DND-41 (cell line): ENCODE measurements around the gene TBC1D20.

Experiments used
- ATAC-seq: fragments of 200-7000 bp; cut with Tn5 transposase; 3 replicates; pipeline ENCODE4 v1.9.1; 2021; ENCODE audit warnings: low read depth; ENCODE audit not compliant: insufficient read depth
- DNase-seq: peaks from one replicate; pipeline ENCODE4 v3.0.0-alpha.2; 2020
- H2AFZ ChIP-seq: 2 replicates; pipeline ENCODE4 v1.6.0; 2012; ENCODE audit warnings: low read depth, low read length
- H3K27ac ChIP-seq: 2 replicates; pipeline ENCODE4 v1.5.1; 2012; ENCODE audit warnings: low read length, inconsistent platforms
- H3K27me3 ChIP-seq: fragments of 200-600 bp; sonication (generic); 2 replicates; pipeline ENCODE4 v1.6.0; 2012; ENCODE audit warnings: low read length, mild to moderate bottlenecking, inconsistent platforms; ENCODE audit not compliant: insufficient read depth, poor library complexity
- H3K36me3 ChIP-seq: 2 replicates; pipeline ENCODE4 v1.5.1; 2012; ENCODE audit warnings: low read length, inconsistent platforms; ENCODE audit not compliant: insufficient read depth
- H3K4me1 ChIP-seq: 2 replicates; pipeline ENCODE4 v1.5.1; 2012; ENCODE audit warnings: mild to moderate bottlenecking, low read length; ENCODE audit not compliant: insufficient read depth
- H3K4me2 ChIP-seq: 2 replicates; pipeline ENCODE4 v1.6.0; 2012; ENCODE audit warnings: mild to moderate bottlenecking, moderate library complexity, low read length, inconsistent platforms; ENCODE audit not compliant: insufficient read depth
- H3K4me3 ChIP-seq, 2 experiments: fragments of 200-600 bp in 1 of 2; shearing (Covaris generic) in 1 of 2; 2 replicates each; pipeline ENCODE4 v1.5.1; 2012 to 2016; ENCODE audit warnings: inconsistent platforms in 2 of 2, low read length in 2 of 2, mild to moderate bottlenecking in 2 of 2, low read depth in 1 of 2, moderate library complexity in 1 of 2
- H3K79me2 ChIP-seq: 2 replicates; pipeline ENCODE4 v1.6.0; 2012; ENCODE audit warnings: low read length, inconsistent platforms; ENCODE audit not compliant: insufficient read depth
- H3K9ac ChIP-seq: 2 replicates; pipeline ENCODE4 v1.6.0; 2012; ENCODE audit warnings: low read depth, mild to moderate bottlenecking, inconsistent platforms, low read length, moderate library complexity
- H3K9me3 ChIP-seq: 2 replicates; pipeline ENCODE4 v1.5.1; 2012; ENCODE audit warnings: low read length, moderate library complexity, mild to moderate bottlenecking, inconsistent platforms; ENCODE audit not compliant: insufficient read depth, severe bottlenecking
- H4K20me1 ChIP-seq: 2 replicates; pipeline ENCODE4 v1.6.0; 2012; ENCODE audit warnings: low read length; ENCODE audit not compliant: insufficient read depth
- EZH2 ChIP-seq: IDR thresholded peaks from 3 replicates; pipeline ENCODE4 v1.6.1; 2012; ENCODE audit warnings: borderline replicate concordance, low read depth, mild to moderate bottlenecking, moderate library complexity, low read length, inconsistent platforms; ENCODE audit not compliant: severe bottlenecking
- TF ChIP-seq, protein P1 (sequence below): IDR thresholded peaks from 2 replicates; pipeline ENCODE4 v1.5.1; 2012; ENCODE audit warnings: borderline replicate concordance, low read length, moderate library complexity, mild to moderate bottlenecking; ENCODE audit not compliant: poor library complexity, severe bottlenecking; ENCODE audit errors: extremely low read depth

Gene TBC1D20

DNA sequence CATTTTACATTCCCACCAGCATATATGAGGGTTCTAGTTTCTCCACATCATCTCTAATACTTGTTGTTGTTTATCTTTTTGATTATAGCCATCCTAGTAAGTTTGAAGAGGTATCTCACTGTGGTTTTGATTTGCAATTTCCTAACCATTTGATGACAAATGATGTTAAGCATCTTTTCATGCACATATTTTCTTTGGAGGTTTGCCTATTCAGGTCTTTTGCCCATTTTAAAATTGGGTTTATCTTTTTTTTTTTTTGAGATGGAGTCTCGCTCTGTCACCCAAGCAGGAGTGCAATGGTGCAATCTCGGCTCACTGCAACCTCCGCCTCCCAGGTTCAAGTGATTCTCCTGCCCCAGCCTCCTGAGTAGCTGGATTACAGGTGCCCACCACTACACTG, 50.3 kb downstream of the TBC1D20 start:
- Histone ChIP-seq H3K36me3 (peaks cover 61% of the 10 kb centered on the region), H3K9me3 (no peaks in the 10 kb centered on the region), H3K9ac (no peak overlapping the region), H3K4me3 (no peak overlapping the region), H2AFZ (no peak overlapping the region), H3K79me2 (peaks cover 72% of the 10 kb centered on the region), H4K20me1 (peaks cover 12% of the 10 kb centered on the region), H3K4me1 (peaks cover 29% of the 10 kb centered on the region), H3K4me2 (no peak overlapping the region), H3K27ac (no peak overlapping the region), H3K27me3 (no peaks in the 10 kb centered on the region)
- TF ChIP-seq, protein P1, sequence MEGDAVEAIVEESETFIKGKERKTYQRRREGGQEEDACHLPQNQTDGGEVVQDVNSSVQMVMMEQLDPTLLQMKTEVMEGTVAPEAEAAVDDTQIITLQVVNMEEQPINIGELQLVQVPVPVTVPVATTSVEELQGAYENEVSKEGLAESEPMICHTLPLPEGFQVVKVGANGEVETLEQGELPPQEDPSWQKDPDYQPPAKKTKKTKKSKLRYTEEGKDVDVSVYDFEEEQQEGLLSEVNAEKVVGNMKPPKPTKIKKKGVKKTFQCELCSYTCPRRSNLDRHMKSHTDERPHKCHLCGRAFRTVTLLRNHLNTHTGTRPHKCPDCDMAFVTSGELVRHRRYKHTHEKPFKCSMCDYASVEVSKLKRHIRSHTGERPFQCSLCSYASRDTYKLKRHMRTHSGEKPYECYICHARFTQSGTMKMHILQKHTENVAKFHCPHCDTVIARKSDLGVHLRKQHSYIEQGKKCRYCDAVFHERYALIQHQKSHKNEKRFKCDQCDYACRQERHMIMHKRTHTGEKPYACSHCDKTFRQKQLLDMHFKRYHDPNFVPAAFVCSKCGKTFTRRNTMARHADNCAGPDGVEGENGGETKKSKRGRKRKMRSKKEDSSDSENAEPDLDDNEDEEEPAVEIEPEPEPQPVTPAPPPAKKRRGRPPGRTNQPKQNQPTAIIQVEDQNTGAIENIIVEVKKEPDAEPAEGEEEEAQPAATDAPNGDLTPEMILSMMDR, result no peak
- TF ChIP-seq EZH2, result no peak
- ATAC-seq, result no peak
- DNase-seq, result no peak

DNA sequence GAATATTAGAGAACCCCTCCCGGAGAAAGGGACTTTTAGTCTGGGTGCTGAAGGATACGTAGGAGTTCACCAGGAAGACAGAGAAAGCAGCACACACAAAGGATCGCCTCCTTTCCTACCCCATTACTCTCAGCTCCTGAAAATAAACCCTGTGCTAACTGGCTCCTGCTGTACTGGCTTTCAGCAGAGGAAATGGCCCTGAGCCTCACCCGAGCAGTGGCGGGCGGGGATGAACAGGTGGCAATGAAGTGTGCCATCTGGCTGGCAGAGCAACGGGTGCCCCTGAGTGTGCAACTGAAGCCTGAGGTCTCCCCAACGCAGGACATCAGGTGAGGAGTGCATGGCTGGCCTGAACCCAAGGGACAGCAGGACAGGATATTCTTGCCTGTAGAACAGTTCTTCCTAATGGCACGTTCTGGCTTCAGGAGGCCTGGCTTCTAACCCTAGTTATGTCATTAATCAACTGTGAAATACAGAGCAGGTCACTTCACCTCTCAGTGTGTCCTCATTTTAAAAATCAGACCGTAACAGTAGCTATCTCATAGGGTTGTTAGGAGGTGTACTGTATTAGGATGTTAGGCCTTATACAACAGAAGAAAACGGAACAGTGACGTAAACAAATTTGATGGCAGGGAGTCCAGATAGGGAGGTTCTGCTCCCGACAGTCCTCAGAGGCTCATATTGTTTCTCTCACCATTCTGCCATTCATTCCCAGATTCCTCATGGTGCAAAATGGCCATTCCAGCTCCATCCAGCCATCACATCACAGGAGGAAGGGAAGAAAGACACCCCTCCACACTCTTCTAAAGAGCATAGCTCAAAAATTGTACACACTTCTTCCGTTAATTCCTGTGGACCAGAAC, 52.4 kb downstream of the TBC1D20 start:
- H3K36me3 ChIP-seq, result peaks cover 45% of the 10 kb centered on the region
- peak overlapping the region; percentile 49 to 69; a peak in 3 of 4 replicates for H3K4me3 ChIP-seq
- peak overlapping the region; percentile 91 for H3K4me2 ChIP-seq
- no peaks in the 10 kb centered on the region for H3K9me3 ChIP-seq
- TF ChIP-seq EZH2, result no peak
- TF ChIP-seq, protein P1, result no peak
- peak overlapping the region; percentile 88 for H3K27ac ChIP-seq
- H3K27me3 ChIP-seq, result no peaks in the 10 kb centered on the region
- peak overlapping the region; percentile 85 for H3K9ac ChIP-seq
- H4K20me1 ChIP-seq, result peaks cover 10% of the 10 kb centered on the region
- peak; percentile 58 for DNase-seq
- ATAC-seq, result no peak
- H3K79me2 ChIP-seq, result peaks cover 61% of the 10 kb centered on the region
- H2AFZ ChIP-seq, result no peak overlapping the region
- peaks cover 36% of the 10 kb centered on the region for H3K4me1 ChIP-seq

DNA sequence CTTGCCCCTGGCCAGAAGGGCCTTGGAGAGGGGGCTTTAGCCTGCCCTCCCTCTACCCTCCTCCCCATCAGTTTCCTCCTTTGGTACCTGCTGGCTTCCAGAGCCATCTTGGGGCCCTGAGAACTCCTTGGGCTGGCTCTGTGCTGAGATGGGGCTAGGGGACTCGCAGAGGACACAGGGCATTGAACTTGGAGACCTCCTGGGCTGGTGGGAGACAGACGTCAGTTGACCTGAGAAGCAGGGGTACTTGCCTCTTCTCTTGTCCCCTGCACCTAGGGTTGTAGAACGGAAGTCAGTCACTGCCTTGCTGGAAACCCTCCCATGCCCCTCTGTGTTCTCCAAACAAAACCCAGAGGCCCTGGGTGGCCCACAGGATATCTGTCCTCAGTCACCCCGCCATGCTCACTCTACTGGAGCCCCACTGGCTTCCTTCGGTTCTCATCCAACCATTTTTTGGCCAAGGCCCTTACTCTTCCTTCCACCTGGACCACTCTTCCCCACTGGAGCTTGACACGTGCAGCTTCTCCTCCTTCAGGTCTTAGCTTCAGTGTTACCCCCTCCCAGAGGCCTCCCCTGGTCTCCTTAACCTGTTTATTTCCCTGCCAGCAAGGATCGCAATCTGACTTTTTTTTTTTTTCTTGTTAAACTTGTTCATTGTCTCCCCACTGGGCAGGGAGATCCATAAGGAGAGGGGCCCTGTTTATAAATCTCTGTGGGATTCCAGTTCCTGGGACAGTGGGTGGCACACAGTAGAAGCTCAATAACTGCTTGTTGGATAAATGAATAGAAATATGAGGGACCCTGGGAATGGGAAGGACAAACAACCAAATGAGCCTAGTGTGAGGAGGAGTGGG, 53.3 kb downstream of the TBC1D20 start:
- Histone ChIP-seq H3K27me3 (no peaks in the 10 kb centered on the region), H3K27ac (peak overlapping the region; percentile 88), H3K79me2 (peaks cover 54% of the 10 kb centered on the region), H3K4me3 (peak overlapping the region; percentile 49 to 69), H3K4me2 (peak overlapping the region; percentile 91), H3K9ac (peak overlapping the region; percentile 85), H3K4me1 (peaks cover 36% of the 10 kb centered on the region), H3K36me3 (peaks cover 43% of the 10 kb centered on the region), H3K9me3 (no peaks in the 10 kb centered on the region), H2AFZ (peak overlapping the region; percentile 85), H4K20me1 (peaks cover 10% of the 10 kb centered on the region)
- TF ChIP-seq, protein P1, result no peak
- TF ChIP-seq EZH2, result no peak
- ATAC-seq, result peak; percentile 42
- DNase-seq, result peak; percentile 60
